Natural killer cell (primary cell): ENCODE measurements around the gene DOCK9. TPM values are rescaled to one million over a fixed set of nuclear protein-coding genes. Genes with fewer than 3 reads are reported as not detected.

ENCODE experiments used
- ATAC-seq, 3 donors: fragments of 150-1000 bp in 2 of 3; fragments of 200-7000 bp in 1 of 3; cut with Tn5 transposase; 1 replicate in 1 of 3; 2 replicates in 2 of 3; pipeline ENCODE4 v1.10.0; 2021; ENCODE audit warnings: mild to moderate bottlenecking in 2 of 3, moderate library complexity in 2 of 3
- DNase-seq, 2 donors: peaks; one replicate each; pipeline versions ENCODE4 v3.0.0 to v3.0.0-alpha.2; 2013 to 2021; ENCODE audit warnings: mixed read lengths in 1 of 2
- H3K27ac ChIP-seq: one replicate; pipeline ENCODE4 v1.5.1; 2013; ENCODE audit warnings: mild to moderate bottlenecking, low read length
- H3K27me3 ChIP-seq: one replicate; pipeline ENCODE4 v1.6.1; 2013; ENCODE audit warnings: low read length; ENCODE audit not compliant: control insufficient read depth, insufficient read depth
- H3K36me3 ChIP-seq: one replicate; pipeline ENCODE4 v1.6.1; 2013; ENCODE audit warnings: low read length; ENCODE audit not compliant: control insufficient read depth, insufficient read depth
- H3K4me1 ChIP-seq: one replicate; pipeline ENCODE4 v1.6.1; 2013; ENCODE audit warnings: low read length; ENCODE audit not compliant: control insufficient read depth, insufficient read depth
- H3K4me3 ChIP-seq: one replicate; pipeline ENCODE4 v1.5.1; 2013; ENCODE audit warnings: low read length
- H3K9me3 ChIP-seq: one replicate; pipeline ENCODE4 v1.6.1; 2013; ENCODE audit warnings: low read length; ENCODE audit not compliant: control insufficient read depth, insufficient read depth
- H3K27ac Mint-ChIP-seq, 2 donors: one replicate each; pipeline ENCODE4 v1.8.0; 2022; ENCODE audit warnings: mild to moderate bottlenecking in 2 of 2, mixed read lengths in 2 of 2, moderate library complexity in 1 of 2
- H3K27me3 Mint-ChIP-seq, 2 donors: one replicate each; pipeline ENCODE4 v1.8.0; 2022; ENCODE audit warnings: low read depth in 2 of 2, mixed read lengths in 2 of 2
- H3K36me3 Mint-ChIP-seq: one replicate; pipeline ENCODE4 v1.8.0; 2022; ENCODE audit warnings: mixed read lengths
- H3K4me1 Mint-ChIP-seq, 2 donors: one replicate each; pipeline ENCODE4 v1.8.0; 2022; ENCODE audit warnings: mixed read lengths in 2 of 2
- H3K4me3 Mint-ChIP-seq: one replicate; pipeline ENCODE4 v1.8.0; 2022; ENCODE audit warnings: mild to moderate bottlenecking, moderate library complexity, mixed read lengths
- H3K9me3 Mint-ChIP-seq, 2 donors: one replicate each; pipeline ENCODE4 v1.8.0; 2022; ENCODE audit warnings: mixed read lengths in 2 of 2
- WGBS: methylation state at CpG from one replicate; pipeline ENCODE4 v1.1.7; 2013; ENCODE audit warnings: missing lambda C conversion rate; ENCODE audit not compliant: insufficient coverage; 5-methylcytosine and 5-hydroxymethylcytosine counted together
- intact Hi-C: fragments of 100-400 bp; cut with micrococcal nuclease; formaldehyde crosslinking; loops from one replicate; pipeline ENCODE4 v1.14.2; 2022
- total RNA-seq, 4 donors: library from RNA; stranded (reverse); fragments of 120-200 nt in 1 of 4; gene quantifications; one replicate each; pipeline versions ENCODE4 v1.2.3 to v1.2.4, GENCODE V29; 2013 to 2022
- TF ChIP-seq, protein P1 (sequence below): fragments of 200-600 bp; IDR thresholded peaks from one replicate; pipeline ENCODE4 v1.8.0; 2022; ENCODE audit warnings: antibody characterized with exemption

DOCK9 gene
- total RNA-seq, 3 donors from 2014 or later (not counting 1 experiment from before 2014, with no cell fraction given): 31.5 to 42.5 (median 40.9) TPM

DNA sequence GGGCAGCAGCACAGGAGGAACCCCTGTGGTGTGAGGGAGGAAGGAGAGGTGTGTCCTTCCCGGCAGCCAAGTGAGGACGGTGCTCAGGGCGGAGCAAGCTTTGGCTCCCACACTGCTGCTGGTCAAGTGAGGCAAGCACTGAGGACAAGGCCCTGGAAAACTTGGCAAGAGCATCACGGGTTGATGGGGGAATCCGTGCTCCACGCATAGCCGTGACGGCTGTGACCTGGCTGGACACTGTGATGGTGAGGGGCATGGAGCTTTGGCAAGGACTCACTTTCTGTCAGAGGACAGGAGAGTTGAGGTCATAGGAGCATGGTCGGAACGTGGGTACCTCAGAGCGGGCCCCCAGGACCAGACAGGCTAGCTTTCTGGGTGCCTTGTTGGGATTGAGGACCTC, 196.4 kb downstream of the DOCK9 start:
- Mint-ChIP-seq H3K36me3 (no peaks in the 10 kb centered on the region), H3K4me1 (no peaks in the 10 kb centered on the region), H3K27me3 (peaks cover 12 to 19% of the 10 kb centered on the region in 2 donors), H3K27ac (no peak overlapping the region), H3K9me3 (no peaks in the 10 kb centered on the region), H3K4me3 (no peak overlapping the region)
- Histone ChIP-seq H3K27ac (no peak overlapping the region), H3K4me1 (no peaks in the 10 kb centered on the region), H3K36me3 (no peaks in the 10 kb centered on the region), H3K9me3 (no peaks in the 10 kb centered on the region), H3K4me3 (no peak overlapping the region), H3K27me3 (no peaks in the 10 kb centered on the region)
- 82% methylated on average over 11 of the region's 11 CpGs for WGBS
- TF ChIP-seq, protein P1, sequence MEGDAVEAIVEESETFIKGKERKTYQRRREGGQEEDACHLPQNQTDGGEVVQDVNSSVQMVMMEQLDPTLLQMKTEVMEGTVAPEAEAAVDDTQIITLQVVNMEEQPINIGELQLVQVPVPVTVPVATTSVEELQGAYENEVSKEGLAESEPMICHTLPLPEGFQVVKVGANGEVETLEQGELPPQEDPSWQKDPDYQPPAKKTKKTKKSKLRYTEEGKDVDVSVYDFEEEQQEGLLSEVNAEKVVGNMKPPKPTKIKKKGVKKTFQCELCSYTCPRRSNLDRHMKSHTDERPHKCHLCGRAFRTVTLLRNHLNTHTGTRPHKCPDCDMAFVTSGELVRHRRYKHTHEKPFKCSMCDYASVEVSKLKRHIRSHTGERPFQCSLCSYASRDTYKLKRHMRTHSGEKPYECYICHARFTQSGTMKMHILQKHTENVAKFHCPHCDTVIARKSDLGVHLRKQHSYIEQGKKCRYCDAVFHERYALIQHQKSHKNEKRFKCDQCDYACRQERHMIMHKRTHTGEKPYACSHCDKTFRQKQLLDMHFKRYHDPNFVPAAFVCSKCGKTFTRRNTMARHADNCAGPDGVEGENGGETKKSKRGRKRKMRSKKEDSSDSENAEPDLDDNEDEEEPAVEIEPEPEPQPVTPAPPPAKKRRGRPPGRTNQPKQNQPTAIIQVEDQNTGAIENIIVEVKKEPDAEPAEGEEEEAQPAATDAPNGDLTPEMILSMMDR: no peak
- DNase-seq (no peak), ATAC-seq (no peak)
- intact Hi-C loops: no loop called here

DNA sequence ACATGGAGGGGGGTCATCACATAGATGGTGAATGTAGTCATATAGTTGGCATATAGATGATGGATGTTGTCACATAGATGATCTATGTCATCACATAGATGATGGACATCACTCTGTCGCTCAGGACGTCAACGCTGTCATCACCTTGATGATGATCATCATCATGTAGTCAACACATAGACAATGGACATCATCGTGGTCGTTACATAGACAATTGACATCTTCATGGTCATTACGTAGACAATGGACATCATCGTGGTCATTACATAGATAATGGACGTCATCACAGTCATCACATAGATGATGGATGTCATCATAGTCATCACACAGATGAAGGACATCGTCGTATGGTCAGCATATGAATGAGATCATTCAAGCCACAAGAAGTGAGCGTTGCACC, 196.8 kb downstream of the DOCK9 start:
- intact Hi-C loops: no loop called here
- Histone ChIP-seq H3K36me3 (no peaks in the 10 kb centered on the region), H3K27me3 (no peaks in the 10 kb centered on the region), H3K4me3 (no peak overlapping the region), H3K4me1 (no peaks in the 10 kb centered on the region), H3K27ac (no peak overlapping the region), H3K9me3 (no peaks in the 10 kb centered on the region)
- ATAC-seq (no peak), DNase-seq (no peak)
- Mint-ChIP-seq H3K4me1 (no peaks in the 10 kb centered on the region), H3K36me3 (no peaks in the 10 kb centered on the region), H3K27me3 (peaks cover 12 to 19% of the 10 kb centered on the region in 2 donors), H3K4me3 (no peak overlapping the region), H3K9me3 (no peaks in the 10 kb centered on the region), H3K27ac (no peak overlapping the region)
- TF ChIP-seq, protein P1: no peak
- WGBS: 81% methylated on average over 11 of the region's 11 CpGs

DNA sequence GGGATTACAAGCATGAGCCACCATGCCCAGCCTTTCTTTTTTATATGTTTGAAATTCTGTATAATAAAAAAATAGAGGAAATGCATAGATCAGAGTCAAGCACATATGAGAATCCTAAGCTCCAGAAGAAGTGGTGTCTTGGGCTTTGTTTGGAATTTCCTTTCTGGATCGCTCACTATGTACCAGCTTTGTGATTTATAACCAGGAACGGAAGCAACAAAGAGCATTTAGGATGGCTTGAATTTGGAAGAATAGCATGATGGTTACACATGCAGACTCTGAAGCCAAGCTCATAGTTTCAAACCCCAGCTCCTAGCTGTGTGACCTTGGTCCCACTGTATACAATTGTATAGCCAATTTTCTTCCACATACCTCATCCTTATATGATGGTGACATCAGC, 197.4 kb downstream of the DOCK9 start:
- 58% methylated on average over 2 of the region's 2 CpGs for WGBS
- Histone ChIP-seq H3K4me1 (no peaks in the 10 kb centered on the region), H3K27ac (no peak overlapping the region), H3K36me3 (no peaks in the 10 kb centered on the region), H3K27me3 (no peaks in the 10 kb centered on the region), H3K4me3 (no peak overlapping the region), H3K9me3 (no peaks in the 10 kb centered on the region)
- Mint-ChIP-seq H3K4me1 (no peaks in the 10 kb centered on the region), H3K4me3 (no peak overlapping the region), H3K36me3 (no peaks in the 10 kb centered on the region), H3K9me3 (no peaks in the 10 kb centered on the region), H3K27me3 (peaks cover 12 to 19% of the 10 kb centered on the region in 2 donors), H3K27ac (no peak overlapping the region)
- TF ChIP-seq, protein P1: no peak
- no peak for DNase-seq
- intact Hi-C loops: no loop called here
- no peak for ATAC-seq

DNA sequence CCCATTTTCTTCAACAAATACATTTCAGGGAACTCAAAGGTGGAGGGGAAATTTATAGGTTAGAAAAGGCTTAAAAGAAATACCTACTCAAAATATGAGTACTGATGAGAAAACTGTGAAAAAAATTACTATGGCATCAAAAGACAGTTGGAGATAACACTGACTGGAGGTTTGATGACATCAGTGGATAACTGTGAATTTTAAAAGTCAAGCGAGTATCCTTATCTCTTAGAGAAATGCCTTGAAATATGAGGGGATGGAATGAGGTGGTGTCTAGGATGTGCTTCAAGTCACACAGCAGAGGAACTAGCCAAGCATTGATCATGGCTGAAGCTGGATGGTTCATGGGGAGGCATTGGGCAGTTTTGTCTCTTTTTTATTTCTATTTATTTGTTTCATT, 198.2 kb downstream of the DOCK9 start:
- no peaks in the 10 kb centered on the region for H3K9me3 ChIP-seq
- H3K27me3 Mint-ChIP-seq: peaks cover 12 to 19% of the 10 kb centered on the region in 2 donors
- intact Hi-C loops: no loop called here
- DNase-seq: no peak
- no peaks in the 10 kb centered on the region for H3K4me1 ChIP-seq
- H3K4me1 Mint-ChIP-seq: no peaks in the 10 kb centered on the region
- H3K4me3 Mint-ChIP-seq: no peak overlapping the region
- TF ChIP-seq, protein P1: no peak
- no peak overlapping the region for H3K4me3 ChIP-seq
- no peaks in the 10 kb centered on the region for H3K9me3 Mint-ChIP-seq
- no peaks in the 10 kb centered on the region for H3K36me3 ChIP-seq
- ATAC-seq: no peak
- H3K27ac Mint-ChIP-seq: no peak overlapping the region
- no peaks in the 10 kb centered on the region for H3K36me3 Mint-ChIP-seq
- 91% methylated on average over 1 of the region's 1 CpG for WGBS
- no peak overlapping the region for H3K27ac ChIP-seq
- no peaks in the 10 kb centered on the region for H3K27me3 ChIP-seq
